Prostate gland (tissue), 2 donors: Measurements from ENCODE around the gene DNPEP. TPM values are rescaled to one million over a fixed set of nuclear protein-coding genes. Genes with fewer than 3 reads are reported as not detected.

Source experiments
- DNase-seq: peaks from one replicate; pipeline ENCODE4 v3.0.0-alpha.2; 2019; ENCODE audit warnings: low spot score
- H3K27ac ChIP-seq, 2 donors: fragments of 200-600 bp; sonication (generic); 2 replicates each; pipeline ENCODE4 v1.5.1; 2017 to 2019
- H3K27me3 ChIP-seq: fragments of 200-600 bp; sonication (generic); replicated peaks from 2 replicates; pipeline ENCODE4 v1.5.1; 2019; ENCODE audit not compliant: insufficient read depth
- H3K36me3 ChIP-seq, 2 donors: fragments of 200-600 bp; sonication (generic); 1 replicate in 1 of 2; 2 replicates in 1 of 2; pipeline versions ENCODE4 v1.5.1 to v1.8.1; 2017 to 2019
- H3K4me1 ChIP-seq: fragments of 200-600 bp; sonication (generic); replicated peaks from 2 replicates; pipeline ENCODE4 v1.5.1; 2019
- H3K4me3 ChIP-seq, 2 donors: fragments of 200-600 bp; sonication (generic); 2 replicates each; pipeline ENCODE4 v1.5.1; 2017 to 2019
- H3K9me3 ChIP-seq: fragments of 200-600 bp; sonication (generic); 2 replicates; pipeline ENCODE4 v1.5.1; 2017
- POLR2A ChIP-seq: fragments of 450-650 bp; IDR thresholded peaks from one replicate; pipeline ENCODE4 v1.6.1; 2016; ENCODE audit warnings: antibody characterized with exemption, mild to moderate bottlenecking
- POLR2AphosphoS5 ChIP-seq: sonication (generic); formaldehyde crosslinking; IDR thresholded peaks from one replicate; pipeline ENCODE4 v1.6.1; 2017; ENCODE audit warnings: antibody characterized with exemption
- WGBS: methylation state at CpG from one replicate; pipeline ENCODE4 v1.1.5; 2018; 5-methylcytosine and 5-hydroxymethylcytosine counted together
- intact Hi-C: fragments of 100-400 bp; cut with DNase I; formaldehyde crosslinking; loops from one replicate; pipeline ENCODE4 v1.14.2; 2022
- total RNA-seq, 2 donors: library from RNA; depleted of rRNA; stranded (reverse); fragments of >200 nt; gene quantifications; one replicate each; pipeline ENCODE4 v1.1.0, GENCODE V29; 2016
- TF ChIP-seq, protein P1 (sequence below), 4 experiments: fragments of 200-600 bp in 2 of 4; fragments of 450-650 bp in 2 of 4; sonication (generic) in 2 of 4; IDR thresholded peaks; 1 replicate in 3 of 4; 2 replicates in 1 of 4; pipeline ENCODE4 v1.5.1; 2016 to 2019; ENCODE audit warnings: antibody characterized with exemption in 4 of 4, mild to moderate bottlenecking in 2 of 4, moderate library complexity in 2 of 4

DNPEP gene
- total RNA-seq, 2 donors from 2014 or later, result 54.1 to 82.4 TPM

DNA sequence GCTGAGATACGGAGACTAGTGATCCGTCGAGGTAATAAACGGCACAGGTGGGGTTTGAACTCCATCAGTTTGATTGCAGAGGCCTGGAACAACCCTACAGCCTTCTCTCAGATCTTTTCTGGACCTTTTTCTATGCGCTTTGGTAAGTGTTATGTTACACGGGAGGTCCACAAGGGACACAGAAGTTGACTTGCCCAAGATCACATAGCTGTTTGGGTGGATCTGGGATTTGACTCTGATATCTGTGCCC, 1.1 kb upstream of the DNPEP start:
- no peak for DNase-seq
- H3K36me3 ChIP-seq, result peaks cover 0 to 9% of the 10 kb centered on the region in 2 donors
- no peaks in the 10 kb centered on the region for H3K4me1 ChIP-seq
- WGBS, result 40% methylated on average over 6 of the region's 6 CpGs
- no peaks in the 10 kb centered on the region for H3K9me3 ChIP-seq
- peak overlapping the region in 1 of 2 donors; percentile 79 for H3K4me3 ChIP-seq
- H3K27ac ChIP-seq, result peak overlapping the region; percentile 91 to 94
- intact Hi-C loops, result loop anchor here (5.0 kb wide), 1 partner anchor 212 kb away; the partner anchor contains the start of genes CNPPD1 and RETREG2
- no peak for TF ChIP-seq POLR2AphosphoS5
- TF ChIP-seq, protein P1, sequence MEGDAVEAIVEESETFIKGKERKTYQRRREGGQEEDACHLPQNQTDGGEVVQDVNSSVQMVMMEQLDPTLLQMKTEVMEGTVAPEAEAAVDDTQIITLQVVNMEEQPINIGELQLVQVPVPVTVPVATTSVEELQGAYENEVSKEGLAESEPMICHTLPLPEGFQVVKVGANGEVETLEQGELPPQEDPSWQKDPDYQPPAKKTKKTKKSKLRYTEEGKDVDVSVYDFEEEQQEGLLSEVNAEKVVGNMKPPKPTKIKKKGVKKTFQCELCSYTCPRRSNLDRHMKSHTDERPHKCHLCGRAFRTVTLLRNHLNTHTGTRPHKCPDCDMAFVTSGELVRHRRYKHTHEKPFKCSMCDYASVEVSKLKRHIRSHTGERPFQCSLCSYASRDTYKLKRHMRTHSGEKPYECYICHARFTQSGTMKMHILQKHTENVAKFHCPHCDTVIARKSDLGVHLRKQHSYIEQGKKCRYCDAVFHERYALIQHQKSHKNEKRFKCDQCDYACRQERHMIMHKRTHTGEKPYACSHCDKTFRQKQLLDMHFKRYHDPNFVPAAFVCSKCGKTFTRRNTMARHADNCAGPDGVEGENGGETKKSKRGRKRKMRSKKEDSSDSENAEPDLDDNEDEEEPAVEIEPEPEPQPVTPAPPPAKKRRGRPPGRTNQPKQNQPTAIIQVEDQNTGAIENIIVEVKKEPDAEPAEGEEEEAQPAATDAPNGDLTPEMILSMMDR (IDR thresholded peaks at IDR 0.05), result no peak
- TF ChIP-seq POLR2A, result no peak
- no peaks in the 10 kb centered on the region for H3K27me3 ChIP-seq

DNA sequence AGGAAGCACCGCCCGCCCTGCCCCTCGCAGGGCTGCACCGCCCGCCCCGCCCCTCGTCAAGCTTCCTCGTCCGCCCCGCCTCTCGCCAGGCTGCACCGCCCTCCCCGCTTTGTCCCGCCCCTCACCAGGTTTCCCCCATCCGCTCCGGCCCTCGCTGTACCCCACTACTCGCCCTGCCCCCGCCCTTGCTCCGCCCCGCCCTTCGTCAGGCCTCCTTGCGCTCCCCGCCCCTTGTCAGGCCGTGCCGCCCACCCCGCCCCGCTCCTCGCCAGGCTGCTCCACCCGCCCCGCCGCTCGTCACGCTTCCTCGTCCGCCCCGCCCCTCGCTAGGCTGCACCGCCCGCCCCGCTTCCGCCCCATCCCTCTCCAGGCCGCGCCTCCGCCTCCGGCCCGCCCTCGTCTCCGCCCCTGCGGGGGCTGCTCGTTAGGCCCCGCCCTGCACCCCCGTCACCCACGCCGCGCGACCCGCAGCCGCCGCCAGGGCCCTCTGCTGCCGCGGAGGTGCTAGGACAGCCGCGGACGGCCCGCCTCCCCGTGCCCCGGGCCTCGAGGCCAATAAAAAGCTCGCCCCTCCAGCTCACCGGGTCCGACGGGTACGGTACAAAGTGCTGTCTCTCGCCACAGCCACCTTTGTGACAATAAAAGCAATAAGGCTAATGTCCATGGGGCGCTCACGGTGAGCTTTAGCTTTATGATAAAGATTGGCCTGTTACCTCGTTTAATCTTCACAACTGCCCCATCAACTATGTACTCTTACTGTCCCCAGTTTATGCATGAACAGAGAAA, 602 bp upstream of the DNPEP start:
- WGBS, result under 1% methylated on average over 42 of the region's 78 CpGs

DNA sequence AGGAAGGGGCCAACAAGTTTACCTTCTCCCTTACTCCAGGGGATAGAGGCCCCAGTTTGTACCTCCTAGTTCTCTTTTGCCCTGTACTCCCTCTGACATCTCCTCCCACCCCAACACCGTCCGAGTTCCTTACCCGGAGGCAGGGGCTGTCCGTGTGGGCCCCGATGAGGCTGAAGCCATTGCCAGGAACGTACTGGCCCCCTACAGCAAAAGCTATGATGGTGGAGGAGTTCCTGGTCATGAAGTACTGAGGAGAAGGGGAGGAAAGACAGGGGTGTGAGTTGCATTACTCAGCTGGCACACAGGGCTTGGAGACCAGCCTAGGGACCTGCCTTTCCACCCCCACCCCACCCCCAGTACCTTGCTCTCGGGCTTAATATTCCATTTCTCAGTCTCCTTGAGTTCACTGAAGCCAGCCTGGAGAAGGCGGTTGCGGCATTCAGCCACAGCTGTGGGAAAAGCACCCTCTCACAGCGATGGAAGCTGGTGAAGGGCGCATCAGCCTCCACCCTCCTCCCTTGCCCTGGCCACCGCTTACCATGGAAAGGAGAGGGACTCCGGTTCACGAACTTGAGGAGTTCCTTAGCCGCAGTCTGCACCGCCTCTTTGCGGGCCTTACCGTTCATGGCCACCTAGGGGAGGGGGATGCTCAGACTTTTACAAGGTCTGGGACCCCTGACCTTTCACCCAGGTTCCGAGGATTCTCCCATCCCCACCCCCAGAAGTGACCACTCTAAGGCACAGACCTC, 1.0 kb downstream of the DNPEP start:
- peak overlapping the region; percentile 79 to 89 for H3K4me3 ChIP-seq
- H3K9me3 ChIP-seq, result no peaks in the 10 kb centered on the region
- TF ChIP-seq POLR2A (no peak), POLR2AphosphoS5 (no peak)
- TF ChIP-seq, protein P1 (IDR thresholded peaks at IDR 0.05), result no peak
- intact Hi-C loops, result loop anchor here (5.0 kb wide), 1 partner anchor 209 kb away; the partner anchor contains the start of genes CNPPD1 and RETREG2
- WGBS, result 32% methylated on average over 19 of the region's 19 CpGs
- H3K36me3 ChIP-seq, result peaks cover 5 to 9% of the 10 kb centered on the region in 2 donors
- no peak for DNase-seq
- H3K27ac ChIP-seq, result peak overlapping the region; percentile 91 to 94
- H3K4me1 ChIP-seq, result no peaks in the 10 kb centered on the region
- H3K27me3 ChIP-seq, result no peaks in the 10 kb centered on the region

More for the DNA sequence above, 602 bp upstream of the DNPEP start:
- H3K4me1 ChIP-seq, result no peaks in the 10 kb centered on the region
- no peaks in the 10 kb centered on the region for H3K27me3 ChIP-seq
- peak; percentile 44 for TF ChIP-seq POLR2A
- TF ChIP-seq POLR2AphosphoS5, result peak; percentile 36
- TF ChIP-seq, protein P1 (IDR thresholded peaks at IDR 0.05), result peak; percentile 36 to 91 (median 61)
- H3K4me3 ChIP-seq, result peak overlapping the region; percentile 79 to 89
- H3K9me3 ChIP-seq, result no peaks in the 10 kb centered on the region
- peak overlapping the region; percentile 91 to 94 for H3K27ac ChIP-seq
- H3K36me3 ChIP-seq, result peaks cover 0 to 9% of the 10 kb centered on the region in 2 donors
- peak; percentile 96 for DNase-seq
- intact Hi-C loops, result loop anchor here (5.0 kb wide), 1 partner anchor 211 kb away; the partner anchor contains the start of genes CNPPD1 and RETREG2

DNA sequence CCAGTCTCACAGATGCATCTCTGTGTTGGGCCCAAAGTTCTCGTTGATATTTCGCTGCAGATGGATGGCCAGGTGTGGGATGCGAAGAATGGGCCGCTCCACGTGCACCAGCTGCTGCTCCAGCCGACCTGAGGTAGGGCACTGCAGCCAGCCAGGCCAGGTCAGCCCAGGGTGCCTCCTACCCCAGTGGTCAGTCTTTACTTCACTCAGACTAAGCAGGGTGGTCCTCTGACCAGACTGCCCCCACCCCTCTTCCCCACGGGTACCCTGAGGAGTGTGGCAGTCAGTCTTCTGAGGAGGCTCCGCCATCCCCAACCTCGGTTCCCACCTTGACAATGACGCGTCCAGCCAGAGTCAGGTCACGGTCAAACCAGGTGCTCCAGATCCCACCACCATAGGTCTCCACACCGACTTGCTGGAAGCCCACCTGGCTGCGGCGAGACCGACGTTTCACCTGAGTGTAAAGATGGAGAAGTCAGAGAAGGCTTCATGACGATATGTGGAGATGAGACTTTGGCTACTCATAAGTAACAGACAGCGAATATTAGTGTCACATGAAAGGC, 1.7 kb downstream of the DNPEP start:
- no peak for DNase-seq
- intact Hi-C loops, result loop anchor here (5.0 kb wide), 1 partner anchor 209 kb away; the partner anchor contains the start of genes CNPPD1 and RETREG2
- no peaks in the 10 kb centered on the region for H3K4me1 ChIP-seq
- no peaks in the 10 kb centered on the region for H3K27me3 ChIP-seq
- no peak overlapping the region for H3K4me3 ChIP-seq
- H3K9me3 ChIP-seq, result no peaks in the 10 kb centered on the region
- H3K36me3 ChIP-seq, result peaks cover 5 to 9% of the 10 kb centered on the region in 2 donors
- no peak overlapping the region for H3K27ac ChIP-seq
- WGBS, result 95% methylated on average over 15 of the region's 19 CpGs
- TF ChIP-seq, protein P1 (IDR thresholded peaks at IDR 0.05), result no peak
- no peak for TF ChIP-seq POLR2AphosphoS5
- TF ChIP-seq POLR2A, result no peak
